ENCODE measurements around the gene TLE3. TPM values are rescaled to one million over a fixed set of nuclear protein-coding genes. Genes with fewer than 3 reads are reported as not detected.

TLE3 gene
- total and polyA plus RNA-seq, 2 of the 13 experiments (the other 11 are each of a cell fraction or from before 2014, with no cell fraction given) = 11.9 to 13.8 TPM

DNA sequence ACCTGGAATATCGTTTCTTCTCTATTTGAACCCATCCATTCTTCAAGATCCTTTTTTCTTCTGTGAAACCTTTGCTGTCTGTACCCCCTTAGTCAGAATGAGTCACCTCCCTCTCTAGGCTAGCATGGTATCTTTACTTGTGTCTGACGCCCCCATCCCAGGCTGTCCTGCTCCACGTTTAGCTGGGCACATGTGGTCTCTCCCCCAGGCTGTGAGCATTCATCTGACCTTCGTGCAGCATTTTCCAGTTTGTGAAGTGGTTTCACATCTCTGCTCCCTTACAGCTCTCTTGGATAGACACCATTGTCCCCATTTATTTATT, 14.3 kb upstream of the TLE3 start (continued):
- TF ChIP-seq PITX1 (CRISPR knock-in tag; IDR thresholded peaks at IDR 0.05) (no peak), HMGA1 (CRISPR knock-in tag; conservative IDR thresholded peaks at IDR 0.05) (no peak), NCOA1 (CRISPR knock-in tag; IDR thresholded peaks at IDR 0.05) (no peak), ZNF382 (CRISPR knock-in tag; IDR thresholded peaks at IDR 0.05; ENCODE audit: borderline replicate concordance) (no peak), SCMH1 (CRISPR knock-in tag; IDR thresholded peaks at IDR 0.05; ENCODE audit: borderline replicate concordance) (no peak), PLRG1 (conservative IDR thresholded peaks at IDR 0.05) (no peak)
- TF ChIP-seq, protein P1, sequence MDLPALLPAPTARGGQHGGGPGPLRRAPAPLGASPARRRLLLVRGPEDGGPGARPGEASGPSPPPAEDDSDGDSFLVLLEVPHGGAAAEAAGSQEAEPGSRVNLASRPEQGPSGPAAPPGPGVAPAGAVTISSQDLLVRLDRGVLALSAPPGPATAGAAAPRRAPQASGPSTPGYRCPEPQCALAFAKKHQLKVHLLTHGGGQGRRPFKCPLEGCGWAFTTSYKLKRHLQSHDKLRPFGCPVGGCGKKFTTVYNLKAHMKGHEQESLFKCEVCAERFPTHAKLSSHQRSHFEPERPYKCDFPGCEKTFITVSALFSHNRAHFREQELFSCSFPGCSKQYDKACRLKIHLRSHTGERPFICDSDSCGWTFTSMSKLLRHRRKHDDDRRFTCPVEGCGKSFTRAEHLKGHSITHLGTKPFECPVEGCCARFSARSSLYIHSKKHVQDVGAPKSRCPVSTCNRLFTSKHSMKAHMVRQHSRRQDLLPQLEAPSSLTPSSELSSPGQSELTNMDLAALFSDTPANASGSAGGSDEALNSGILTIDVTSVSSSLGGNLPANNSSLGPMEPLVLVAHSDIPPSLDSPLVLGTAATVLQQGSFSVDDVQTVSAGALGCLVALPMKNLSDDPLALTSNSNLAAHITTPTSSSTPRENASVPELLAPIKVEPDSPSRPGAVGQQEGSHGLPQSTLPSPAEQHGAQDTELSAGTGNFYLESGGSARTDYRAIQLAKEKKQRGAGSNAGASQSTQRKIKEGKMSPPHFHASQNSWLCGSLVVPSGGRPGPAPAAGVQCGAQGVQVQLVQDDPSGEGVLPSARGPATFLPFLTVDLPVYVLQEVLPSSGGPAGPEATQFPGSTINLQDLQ (CRISPR knock-in tag; IDR thresholded peaks at IDR 0.05) = no peak
- TF ChIP-seq, protein P2, sequence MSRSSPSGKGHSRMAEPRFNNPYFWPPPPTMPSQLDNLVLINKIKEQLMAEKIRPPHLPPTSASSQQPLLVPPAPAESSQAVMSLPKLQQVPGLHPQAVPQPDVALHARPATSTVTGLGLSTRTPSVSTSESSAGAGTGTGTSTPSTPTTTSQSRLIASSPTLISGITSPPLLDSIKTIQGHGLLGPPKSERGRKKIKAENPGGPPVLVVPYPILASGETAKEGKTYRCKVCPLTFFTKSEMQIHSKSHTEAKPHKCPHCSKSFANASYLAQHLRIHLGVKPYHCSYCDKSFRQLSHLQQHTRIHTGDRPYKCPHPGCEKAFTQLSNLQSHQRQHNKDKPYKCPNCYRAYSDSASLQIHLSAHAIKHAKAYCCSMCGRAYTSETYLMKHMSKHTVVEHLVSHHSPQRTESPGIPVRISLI (CRISPR knock-in tag; IDR thresholded peaks at IDR 0.05; ENCODE audit: borderline replicate concordance) = no peak

DNA sequence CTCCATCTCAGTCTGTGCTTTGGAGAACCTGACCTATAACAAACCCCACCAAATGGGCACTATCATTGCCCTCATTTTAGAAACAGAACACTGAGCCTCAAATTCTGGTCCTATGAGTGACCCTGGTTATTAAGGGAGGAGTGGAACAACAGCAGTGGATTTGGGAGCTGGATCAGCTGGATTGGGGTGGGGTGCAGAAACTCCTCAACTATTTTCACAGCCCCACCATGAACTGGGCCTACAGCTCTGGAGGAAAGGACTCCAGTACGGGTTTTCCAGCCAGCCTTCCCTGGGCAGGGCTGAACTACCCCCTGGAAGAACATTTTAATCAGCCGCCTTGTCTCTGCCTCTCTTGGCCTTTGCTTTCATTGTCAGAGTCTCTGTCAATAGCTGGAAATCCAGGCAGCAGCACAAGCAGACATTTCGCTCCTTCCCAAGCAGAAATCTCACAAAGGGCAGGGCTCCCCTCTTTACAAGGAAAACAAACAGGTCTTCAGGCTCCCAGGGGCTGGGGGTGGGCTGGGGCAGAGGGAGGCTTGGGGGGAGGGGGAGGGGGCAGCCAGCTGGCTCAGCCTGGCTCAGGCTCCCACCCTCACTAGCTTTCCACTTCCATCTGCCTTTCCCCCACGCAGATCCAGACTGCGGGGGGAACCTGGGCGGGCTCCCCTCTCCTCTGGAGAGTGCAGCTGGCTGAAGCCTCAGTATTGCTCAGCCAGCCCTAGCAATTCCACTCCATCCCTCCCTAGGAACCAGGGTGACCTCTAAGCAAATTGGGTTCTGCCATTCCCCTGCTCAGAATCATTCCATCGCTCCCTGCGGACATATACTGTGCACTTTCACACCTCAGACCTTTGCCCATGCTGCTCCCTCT, 13.7 kb upstream of the TLE3 start:
- Histone ChIP-seq H3K4me3 (replicated peaks in 1 of 3; ENCODE audit: insufficient read depth in 1 of 3, low read depth in 2 of 3, low read length in 3 of 3) (no peak overlapping the region), H3K9ac (ENCODE audit: insufficient read depth, low read depth, low read length) (no peak overlapping the region), H3K4me2 (ENCODE audit: low read depth, low read length) (no peak overlapping the region), H3K36me3 (replicated peaks in 1 of 2; ENCODE audit: control insufficient read depth in 1 of 2, insufficient read depth in 2 of 2, low read length in 2 of 2) (no peaks in the 10 kb centered on the region), H4K20me1 (ENCODE audit: insufficient read depth, low read length) (peaks cover 3% of the 10 kb centered on the region; the same call in 1 of the 2 replicates), H2AFZ (ENCODE audit: low read length) (no peak overlapping the region), H3K79me2 (ENCODE audit: insufficient read depth, low read length) (no peaks in the 10 kb centered on the region), H3K4me1 (ENCODE audit: insufficient read depth, low read length) (peaks cover 12% of the 10 kb centered on the region), H3K27ac (ENCODE audit: extremely low read length, insufficient read depth, low read length) (no peak overlapping the region), H3K9me3 (ENCODE audit: low read length) (no peaks in the 10 kb centered on the region), H3K27me3 (ENCODE audit: control insufficient read depth in 1 of 2, insufficient read depth in 2 of 2, low read length in 2 of 2) (peaks cover 8 to 59% of the 10 kb centered on the region in 2 experiments; a peak in 4 of 5 replicates)
- ChIA-PET POLR2A (interaction anchor here (0.5 to 2.2 kb wide), 4 partner anchors 11 to 20 kb away, joined by 3 to 9 read pairs (median 8); partner anchors contain the start of gene TLE3), CTCF (ENCODE audit: low intra/inter-chr PET ratio, low total read pairs) (no interaction called here)
- in situ Hi-C loops (cut with HindIII; ENCODE audit: extremely low pct_ligation_motif_present, low pct_unique_long_range_greater_than_20kb) = no loop called here
- intact Hi-C loops (cut with micrococcal nuclease; ENCODE audit: unreplicated experiment) = loop anchor here (1.0 kb wide), 1 partner anchor 10 kb away; no protein-coding TSS in a partner anchor
- FAIRE-seq (peak; percentile 64), DNase-seq (ENCODE audit: low spot score) (no peak), ATAC-seq (peak; percentile 86)
- WGBS (ENCODE audit: low lambda C conversion rate) = 2% methylated on average over 8 of the region's 8 CpGs
- no TSS peak for BruUV-seq (replicated peaks)
- no peak for TF ChIP-seq EHMT2 (IDR thresholded peaks at IDR 0.05; ENCODE audit: borderline replicate concordance, low read depth, low read length)
- TF ChIP-seq, protein P3, sequence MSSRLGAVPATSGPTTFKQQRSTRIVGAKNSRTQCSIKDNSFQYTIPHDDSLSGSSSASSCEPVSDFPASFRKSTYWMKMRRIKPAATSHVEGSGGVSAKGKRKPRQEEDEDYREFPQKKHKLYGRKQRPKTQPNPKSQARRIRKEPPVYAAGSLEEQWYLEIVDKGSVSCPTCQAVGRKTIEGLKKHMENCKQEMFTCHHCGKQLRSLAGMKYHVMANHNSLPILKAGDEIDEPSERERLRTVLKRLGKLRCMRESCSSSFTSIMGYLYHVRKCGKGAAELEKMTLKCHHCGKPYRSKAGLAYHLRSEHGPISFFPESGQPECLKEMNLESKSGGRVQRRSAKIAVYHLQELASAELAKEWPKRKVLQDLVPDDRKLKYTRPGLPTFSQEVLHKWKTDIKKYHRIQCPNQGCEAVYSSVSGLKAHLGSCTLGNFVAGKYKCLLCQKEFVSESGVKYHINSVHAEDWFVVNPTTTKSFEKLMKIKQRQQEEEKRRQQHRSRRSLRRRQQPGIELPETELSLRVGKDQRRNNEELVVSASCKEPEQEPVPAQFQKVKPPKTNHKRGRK (CRISPR knock-in tag; IDR thresholded peaks at IDR 0.05) = no peak
- TF ChIP-seq, protein P4, sequence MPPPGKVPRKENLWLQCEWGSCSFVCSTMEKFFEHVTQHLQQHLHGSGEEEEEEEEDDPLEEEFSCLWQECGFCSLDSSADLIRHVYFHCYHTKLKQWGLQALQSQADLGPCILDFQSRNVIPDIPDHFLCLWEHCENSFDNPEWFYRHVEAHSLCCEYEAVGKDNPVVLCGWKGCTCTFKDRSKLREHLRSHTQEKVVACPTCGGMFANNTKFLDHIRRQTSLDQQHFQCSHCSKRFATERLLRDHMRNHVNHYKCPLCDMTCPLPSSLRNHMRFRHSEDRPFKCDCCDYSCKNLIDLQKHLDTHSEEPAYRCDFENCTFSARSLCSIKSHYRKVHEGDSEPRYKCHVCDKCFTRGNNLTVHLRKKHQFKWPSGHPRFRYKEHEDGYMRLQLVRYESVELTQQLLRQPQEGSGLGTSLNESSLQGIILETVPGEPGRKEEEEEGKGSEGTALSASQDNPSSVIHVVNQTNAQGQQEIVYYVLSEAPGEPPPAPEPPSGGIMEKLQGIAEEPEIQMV (CRISPR knock-in tag; IDR thresholded peaks at IDR 0.05; ENCODE audit: low read depth) = no peak
- TF ChIP-seq, protein P5, sequence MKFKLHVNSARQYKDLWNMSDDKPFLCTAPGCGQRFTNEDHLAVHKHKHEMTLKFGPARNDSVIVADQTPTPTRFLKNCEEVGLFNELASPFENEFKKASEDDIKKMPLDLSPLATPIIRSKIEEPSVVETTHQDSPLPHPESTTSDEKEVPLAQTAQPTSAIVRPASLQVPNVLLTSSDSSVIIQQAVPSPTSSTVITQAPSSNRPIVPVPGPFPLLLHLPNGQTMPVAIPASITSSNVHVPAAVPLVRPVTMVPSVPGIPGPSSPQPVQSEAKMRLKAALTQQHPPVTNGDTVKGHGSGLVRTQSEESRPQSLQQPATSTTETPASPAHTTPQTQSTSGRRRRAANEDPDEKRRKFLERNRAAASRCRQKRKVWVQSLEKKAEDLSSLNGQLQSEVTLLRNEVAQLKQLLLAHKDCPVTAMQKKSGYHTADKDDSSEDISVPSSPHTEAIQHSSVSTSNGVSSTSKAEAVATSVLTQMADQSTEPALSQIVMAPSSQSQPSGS (CRISPR knock-in tag; IDR thresholded peaks at IDR 0.05) = no peak
